Naive B cell (primary cell): ENCODE results near the gene MND1. TPM values are rescaled to one million over a fixed set of nuclear protein-coding genes. Genes with fewer than 3 reads are reported as not detected.

Experiments
- ATAC-seq, 2 donors: fragments of 150-1000 bp; cut with Tn5 transposase; 2 replicates each; pipeline ENCODE4 v1.10.0; 2021; ENCODE audit warnings: low read depth in 2 of 2, mild to moderate bottlenecking in 2 of 2, moderate library complexity in 2 of 2
- DNase-seq: peaks from one replicate; pipeline ENCODE4 v3.0.0; 2022
- H3K27ac Mint-ChIP-seq, 6 donors: one replicate each; pipeline ENCODE4 v1.8.0; 2020 to 2022; ENCODE audit warnings: mild to moderate bottlenecking in 6 of 6, mixed read lengths in 6 of 6, moderate library complexity in 5 of 6, inconsistent platforms in 2 of 6
- H3K27me3 Mint-ChIP-seq, 3 donors: one replicate each; pipeline ENCODE4 v1.8.0; 2021 to 2022; ENCODE audit warnings: mixed read lengths in 3 of 3, mild to moderate bottlenecking in 1 of 3
- H3K36me3 Mint-ChIP-seq, 2 donors: one replicate each; pipeline ENCODE4 v1.8.0; 2020 to 2022; ENCODE audit warnings: mixed read lengths in 2 of 2, inconsistent platforms in 1 of 2, mild to moderate bottlenecking in 1 of 2
- H3K4me1 Mint-ChIP-seq, 3 donors: one replicate each; pipeline ENCODE4 v1.8.0; 2020 to 2022; ENCODE audit warnings: mixed read lengths in 3 of 3, inconsistent platforms in 1 of 3, mild to moderate bottlenecking in 1 of 3, moderate library complexity in 1 of 3
- H3K4me3 Mint-ChIP-seq, 8 donors: one replicate each; pipeline ENCODE4 v1.8.0; 2020 to 2022; ENCODE audit warnings: mild to moderate bottlenecking in 8 of 8, mixed read lengths in 8 of 8, moderate library complexity in 8 of 8, inconsistent platforms in 2 of 8
- H3K9me3 Mint-ChIP-seq, 7 donors: one replicate each; pipeline ENCODE4 v1.8.0; 2020 to 2022; ENCODE audit warnings: mixed read lengths in 7 of 7, mild to moderate bottlenecking in 5 of 7, inconsistent platforms in 2 of 7, moderate library complexity in 1 of 7
- polyA plus RNA-seq, 6 donors: library from polyadenylated mRNA; unstranded; fragments of 300-500 nt; fragmentation: Illumina TruSeq; gene quantifications; one replicate each; pipeline ENCODE4 v1.2.3, GENCODE V29; 2021; ENCODE audit warnings: low read depth in 6 of 6

Gene MND1
- polyA plus RNA-seq, 6 donors from 2014 or later = 0.31 to 0.78 TPM; not detected in 4

GRCh38 chr4:153419029-153419428, 74.5 kb downstream of the MND1 start:
- Mint-ChIP-seq H3K9me3 (peaks cover 0 to 2% (median 0%) of the 10 kb centered on the region in 7 donors), H3K4me3 (peak overlapping the region in 7 of 8 donors; percentile 4 to 73 (median 50)), H3K4me1 (peaks cover 15 to 28% (median 18%) of the 10 kb centered on the region in 3 donors), H3K27me3 (no peaks in the 10 kb centered on the region), H3K36me3 (no peaks in the 10 kb centered on the region), H3K27ac (peak overlapping the region in 4 of 6 donors; percentile 79 to 93 (median 90))
- ATAC-seq (peak in 1 of 2 donors; percentile 45), DNase-seq (no peak)

- Mint-ChIP-seq H3K9me3 (peaks cover 0 to 2% (median 0%) of the 10 kb centered on the region in 7 donors), H3K36me3 (no peaks in the 10 kb centered on the region), H3K27me3 (no peaks in the 10 kb centered on the region), H3K27ac (peak overlapping the region; percentile 81 to 93 (median 87)), H3K4me3 (peak overlapping the region in 7 of 8 donors; percentile 4 to 65 (median 13)), H3K4me1 (peaks cover 15 to 34% (median 18%) of the 10 kb centered on the region in 3 donors)
- DNase-seq = peak; percentile 53
- ATAC-seq = peak; percentile 65 to 77
These were observed 75.3 kb downstream of the MND1 start for GRCh38 chr4:153419673-153420278.

GRCh38 chr4:153420361-153420760, 75.9 kb downstream of the MND1 start:
- peaks cover 15 to 36% (median 18%) of the 10 kb centered on the region in 3 donors for H3K4me1 Mint-ChIP-seq

GRCh38 chr4:153421941-153422340, 77.5 kb downstream of the MND1 start:
- no peak for DNase-seq
- Mint-ChIP-seq H3K4me1 (peaks cover 15 to 51% (median 27%) of the 10 kb centered on the region in 3 donors), H3K36me3 (no peaks in the 10 kb centered on the region), H3K4me3 (no peak overlapping the region), H3K9me3 (peaks cover 0 to 2% (median 0%) of the 10 kb centered on the region in 7 donors), H3K27ac (no peak overlapping the region), H3K27me3 (no peaks in the 10 kb centered on the region)
- ATAC-seq = no peak

More at GRCh38 chr4:153420361-153420760, 75.9 kb downstream of the MND1 start:
- no peak overlapping the region for H3K4me3 Mint-ChIP-seq
- ATAC-seq = no peak
- H3K9me3 Mint-ChIP-seq = peaks cover 0 to 2% (median 0%) of the 10 kb centered on the region in 7 donors
- DNase-seq = no peak
- H3K27me3 Mint-ChIP-seq = no peaks in the 10 kb centered on the region
- no peaks in the 10 kb centered on the region for H3K36me3 Mint-ChIP-seq
- peak overlapping the region in 4 of 6 donors; percentile 56 to 91 (median 81) for H3K27ac Mint-ChIP-seq

GRCh38 chr4:153426207-153426885, 81.9 kb downstream of the MND1 start:
- peaks cover 27 to 70% (median 46%) of the 10 kb centered on the region in 3 donors for H3K4me1 Mint-ChIP-seq
- peak; percentile 87 to 91 for ATAC-seq
- H3K27ac Mint-ChIP-seq = peak overlapping the region; percentile 83 to 95 (median 94)

GRCh38 chr4:153427363-153428071, 83.0 kb downstream of the MND1 start:
- H3K4me3 Mint-ChIP-seq = peak overlapping the region; percentile 53 to 85 (median 78)
- H3K4me1 Mint-ChIP-seq = peaks cover 31 to 78% (median 46%) of the 10 kb centered on the region in 3 donors

More at GRCh38 chr4:153426207-153426885, 81.9 kb downstream of the MND1 start:
- H3K9me3 Mint-ChIP-seq = peaks cover 0 to 2% (median 0%) of the 10 kb centered on the region in 7 donors
- H3K36me3 Mint-ChIP-seq = no peaks in the 10 kb centered on the region
- peak overlapping the region; percentile 42 to 85 (median 78) for H3K4me3 Mint-ChIP-seq
- DNase-seq = peak; percentile 69
- H3K27me3 Mint-ChIP-seq = no peaks in the 10 kb centered on the region

GRCh38 chr4:153428941-153429475, 84.5 kb downstream of the MND1 start:
- no peak for ATAC-seq
- H3K27ac Mint-ChIP-seq = peak overlapping the region in 3 of 6 donors; percentile 9 to 76 (median 51)
- no peaks in the 10 kb centered on the region for H3K36me3 Mint-ChIP-seq
- no peak for DNase-seq
- H3K27me3 Mint-ChIP-seq = no peaks in the 10 kb centered on the region
- peaks cover 42 to 86% (median 57%) of the 10 kb centered on the region in 3 donors for H3K4me1 Mint-ChIP-seq
- peak overlapping the region in 5 of 8 donors; percentile 13 to 62 (median 58) for H3K4me3 Mint-ChIP-seq
- no peaks in the 10 kb centered on the region for H3K9me3 Mint-ChIP-seq

More at GRCh38 chr4:153427363-153428071, 83.0 kb downstream of the MND1 start:
- Mint-ChIP-seq H3K27ac (peak overlapping the region; percentile 83 to 95 (median 94)), H3K36me3 (no peaks in the 10 kb centered on the region), H3K27me3 (no peaks in the 10 kb centered on the region), H3K9me3 (no peaks in the 10 kb centered on the region)
- ATAC-seq (peak; percentile 14 to 52), DNase-seq (no peak)

GRCh38 chr4:153432965-153433753, 88.7 kb downstream of the MND1 start:
- Mint-ChIP-seq H3K4me1 (peaks cover 55 to 90% (median 63%) of the 10 kb centered on the region in 3 donors), H3K9me3 (no peaks in the 10 kb centered on the region), H3K4me3 (peak overlapping the region; percentile 81 to 96 (median 86)), H3K36me3 (no peaks in the 10 kb centered on the region), H3K27me3 (no peaks in the 10 kb centered on the region), H3K27ac (peak overlapping the region; percentile 92 to 97 (median 96))
- ATAC-seq = peak; percentile 79 to 86
- peak; percentile 73 for DNase-seq

GRCh38 chr4:153433754-153434105, 89.2 kb downstream of the MND1 start:
- no peak for ATAC-seq
- Mint-ChIP-seq H3K4me1 (peaks cover 55 to 90% (median 63%) of the 10 kb centered on the region in 3 donors), H3K27ac (peak overlapping the region; percentile 92 to 97 (median 96)), H3K27me3 (no peaks in the 10 kb centered on the region), H3K4me3 (peak overlapping the region; percentile 81 to 96 (median 86)), H3K9me3 (peaks cover 0 to 2% (median 0%) of the 10 kb centered on the region in 7 donors), H3K36me3 (no peaks in the 10 kb centered on the region)
- no peak for DNase-seq

- Mint-ChIP-seq H3K9me3 (peaks cover 0 to 2% (median 0%) of the 10 kb centered on the region in 7 donors), H3K27me3 (no peaks in the 10 kb centered on the region), H3K36me3 (no peaks in the 10 kb centered on the region), H3K27ac (peak overlapping the region; percentile 69 to 96 (median 94)), H3K4me3 (peak overlapping the region; percentile 81 to 96 (median 86)), H3K4me1 (peaks cover 55 to 90% (median 63%) of the 10 kb centered on the region in 3 donors)
- DNase-seq (no peak), ATAC-seq (no peak)
These were observed 89.7 kb downstream of the MND1 start for GRCh38 chr4:153434190-153434589.

- peaks cover 50 to 78% (median 64%) of the 10 kb centered on the region in 3 donors for H3K4me1 Mint-ChIP-seq
These were observed 94.6 kb downstream of the MND1 start for GRCh38 chr4:153438916-153439756.

More at GRCh38 chr4:153438916-153439756, 94.6 kb downstream of the MND1 start:
- DNase-seq (peak; percentile 74), ATAC-seq (peak; percentile 84 to 86)
- peaks cover 0 to 2% (median 0%) of the 10 kb centered on the region in 7 donors for H3K9me3 Mint-ChIP-seq
- H3K27me3 Mint-ChIP-seq = no peaks in the 10 kb centered on the region
- H3K27ac Mint-ChIP-seq = peak overlapping the region; percentile 89 to 99 (median 98)
- H3K4me3 Mint-ChIP-seq = peak overlapping the region; percentile 80 to 95 (median 91)
- no peaks in the 10 kb centered on the region for H3K36me3 Mint-ChIP-seq
